GM18870 (cell line): Measurements from ENCODE around the gene GDAP2.
"Not testable (repeated sequence)": the region's sequence is repeated elsewhere in the genome, so short reads cannot be mapped to it uniquely, and the experiment has no call there.

ENCODE experiments used
- ATAC-seq: cut with Tn5 transposase; IDR thresholded peaks from one replicate; pipeline ENCODE4 v1.9.1; 2021; ENCODE audit warnings: moderate library complexity; ENCODE audit not compliant: unreplicated experiment

The GDAP2 gene

GRCh38 chr1:117929343-117930172 is at the start of gene GDAP2, which contains the start of gene WDR3:
TSS of gene GDAP2 (minus strand) at chr1:117929621. CDS start at chr1:117920357, 9,264 bp downstream.
TSS of gene WDR3 (plus strand) at chr1:117929739. CDS start at chr1:117933320, 3,581 bp downstream.
- ATAC-seq = peak; percentile 95

- ATAC-seq = no peak
These were observed 47.0 kb upstream of the GDAP2 start for GRCh38 chr1:117976381-117976780.

GRCh38 chr1:117971777-117972176 is 42.4 kb upstream of the GDAP2 start:
- ATAC-seq = no peak

GRCh38 chr1:117970252-117970651 is 40.8 kb upstream of the GDAP2 start:
- no peak for ATAC-seq

GRCh38 chr1:117967881-117968280 is 38.5 kb upstream of the GDAP2 start:
- no peak for ATAC-seq

- ATAC-seq = no peak
These were observed 38.1 kb upstream of the GDAP2 start for GRCh38 chr1:117967477-117967876.

- ATAC-seq = no peak
These were observed 35.0 kb upstream of the GDAP2 start for GRCh38 chr1:117964290-117965038.

- ATAC-seq = no peak
These were observed 29.9 kb upstream of the GDAP2 start for GRCh38 chr1:117959364-117959763.

GRCh38 chr1:117952386-117952785 is 23.0 kb upstream of the GDAP2 start:
- no peak for ATAC-seq

GRCh38 chr1:117942293-117942692 is 12.9 kb upstream of the GDAP2 start:
- no peak for ATAC-seq

- ATAC-seq = no peak
These were observed 4.3 kb upstream of the GDAP2 start for GRCh38 chr1:117933769-117934168.

- no peak for ATAC-seq
These were observed 3.2 kb upstream of the GDAP2 start for GRCh38 chr1:117932576-117932975.

GRCh38 chr1:117930484-117930883 is 1.1 kb upstream of the GDAP2 start:
- no peak for ATAC-seq

- no peak for ATAC-seq
These were observed 689 bp upstream of the GDAP2 start for GRCh38 chr1:117930173-117930447.

GRCh38 chr1:117928881-117929342 is 509 bp downstream of the GDAP2 start:
- ATAC-seq = peak; percentile 35

- ATAC-seq = no peak
These were observed 3.4 kb downstream of the GDAP2 start for GRCh38 chr1:117925981-117926380.

GRCh38 chr1:117922717-117923116 is 6.7 kb downstream of the GDAP2 start:
- ATAC-seq = not testable (repeated sequence)

- no peak for ATAC-seq
These were observed 7.4 kb downstream of the GDAP2 start for GRCh38 chr1:117921991-117922390.

- no peak for ATAC-seq
These were observed 10.0 kb downstream of the GDAP2 start for GRCh38 chr1:117919376-117919775.

GRCh38 chr1:117911051-117911450 is 18.4 kb downstream of the GDAP2 start:
- ATAC-seq = no peak

GRCh38 chr1:117905019-117905418 is 24.4 kb downstream of the GDAP2 start:
- no peak for ATAC-seq

- no peak for ATAC-seq
These were observed 24.9 kb downstream of the GDAP2 start for GRCh38 chr1:117904485-117904884.
